DOHH2 (cell line): ENCODE results near the gene ZBTB7C.

Experiments used
- H3F3A ChIP-seq: fragments of 200-600 bp; sonication (generic), shearing (Covaris generic); 2 replicates; pipeline ENCODE4 v1.6.0; 2016; ENCODE audit warnings: antibody characterized with exemption, mild to moderate bottlenecking; ENCODE audit not compliant: control insufficient read depth, insufficient read depth
- H3K27ac ChIP-seq: fragments of 200-600 bp; sonication (generic); 2 replicates; pipeline ENCODE4 v1.5.1; 2014; ENCODE audit warnings: low read depth, mild to moderate bottlenecking, low read length, moderate library complexity
- H3K27me3 ChIP-seq: fragments of 200-600 bp; sonication (generic); 2 replicates; pipeline ENCODE4 v1.6.1; 2014; ENCODE audit warnings: mild to moderate bottlenecking, low read length, mixed read lengths; ENCODE audit not compliant: control insufficient read depth
- H3K36me3 ChIP-seq: fragments of 200-600 bp; sonication (generic); 2 replicates; pipeline ENCODE4 v1.6.1; 2014; ENCODE audit warnings: mild to moderate bottlenecking, low read length, moderate library complexity, mixed read lengths; ENCODE audit not compliant: control insufficient read depth
- H3K4me1 ChIP-seq: fragments of 200-600 bp; sonication (generic); 2 replicates; pipeline ENCODE4 v1.6.1; 2014; ENCODE audit warnings: mild to moderate bottlenecking, low read length, mixed read lengths; ENCODE audit not compliant: control insufficient read depth
- H3K4me2 ChIP-seq: fragments of 200-600 bp; sonication (generic); 2 replicates; pipeline ENCODE4 v1.6.0; 2014; ENCODE audit warnings: mild to moderate bottlenecking, low read length, moderate library complexity
- H3K4me3 ChIP-seq: fragments of 200-600 bp; sonication (generic); 2 replicates; pipeline ENCODE4 v1.5.1; 2014; ENCODE audit warnings: mild to moderate bottlenecking, low read length, mixed read lengths
- H3K79me2 ChIP-seq: fragments of 200-600 bp; sonication (generic); 2 replicates; pipeline ENCODE4 v1.6.1; 2014; ENCODE audit warnings: mild to moderate bottlenecking, low read length, mixed read lengths; ENCODE audit not compliant: control insufficient read depth
- H3K9me2 ChIP-seq: fragments of 200-600 bp; sonication (generic); replicated peaks from 2 replicates; pipeline ENCODE4 v1.6.1; 2014; ENCODE audit warnings: mild to moderate bottlenecking, low read length, mixed read lengths; ENCODE audit not compliant: control insufficient read depth
- H3K9me3 ChIP-seq: fragments of 200-600 bp; sonication (generic); 2 replicates; pipeline ENCODE4 v1.6.1; 2014; ENCODE audit warnings: antibody characterized with exemption, low read length, mixed read lengths; ENCODE audit not compliant: control insufficient read depth, insufficient read depth
- H4K20me1 ChIP-seq: fragments of 200-600 bp; sonication (generic); 2 replicates; pipeline ENCODE4 v1.6.0; 2014; ENCODE audit warnings: low read depth, mild to moderate bottlenecking, antibody characterized with exemption, low read length, moderate library complexity; ENCODE audit not compliant: control insufficient read depth, insufficient read depth
- CTCF ChIP-seq: fragments of 200-600 bp; sonication (generic); IDR thresholded peaks from one replicate; pipeline ENCODE4 v1.5.1; 2014; ENCODE audit warnings: antibody characterized with exemption, mild to moderate bottlenecking, low read depth, low read length; ENCODE audit not compliant: poor library complexity, severe bottlenecking
- EZH2phosphoT487 ChIP-seq: fragments of 200-600 bp; sonication (generic); IDR thresholded peaks from 2 replicates; pipeline ENCODE4 v1.6.1; 2017; ENCODE audit warnings: borderline replicate concordance, mild to moderate bottlenecking, antibody characterized with exemption, low read length, moderate library complexity, mixed read lengths

ZBTB7C gene

GRCh38 chr18:48310353-48310752 is 98.8 kb downstream of the ZBTB7C start:
- no peaks in the 10 kb centered on the region for H4K20me1 ChIP-seq
- no peaks in the 10 kb centered on the region for H3K4me1 ChIP-seq
- no peaks in the 10 kb centered on the region for H3K9me3 ChIP-seq
- no peak overlapping the region for H3K4me3 ChIP-seq
- H3K9me2 ChIP-seq = no peaks in the 10 kb centered on the region
- H3K36me3 ChIP-seq = no peaks in the 10 kb centered on the region
- no peak for TF ChIP-seq CTCF
- no peak for TF ChIP-seq EZH2phosphoT487
- no peak overlapping the region for H3K4me2 ChIP-seq
- no peak overlapping the region for H3K27ac ChIP-seq
- H3F3A ChIP-seq = no peaks in the 10 kb centered on the region
- no peaks in the 10 kb centered on the region for H3K79me2 ChIP-seq
- H3K27me3 ChIP-seq = 0 out of 2 replicates have a peak, but pooled peaks cover 2% of the 10 kb centered on the region

- Histone ChIP-seq H3K27me3 (no peaks in the 10 kb centered on the region), H3K36me3 (no peaks in the 10 kb centered on the region), H3K9me2 (no peaks in the 10 kb centered on the region), H3K4me2 (no peak overlapping the region), H3K4me3 (no peak overlapping the region), H3K79me2 (no peaks in the 10 kb centered on the region), H3F3A (no peaks in the 10 kb centered on the region), H3K4me1 (no peaks in the 10 kb centered on the region), H3K27ac (no peak overlapping the region), H4K20me1 (no peaks in the 10 kb centered on the region), H3K9me3 (no peaks in the 10 kb centered on the region)
- TF ChIP-seq EZH2phosphoT487 (no peak), CTCF (no peak)
Measured at GRCh38 chr18:48308755-48309575, 100.2 kb downstream of the ZBTB7C start.

GRCh38 chr18:48308027-48308635 is 101.1 kb downstream of the ZBTB7C start:
- Histone ChIP-seq H3F3A (no peaks in the 10 kb centered on the region), H3K27me3 (no peaks in the 10 kb centered on the region), H3K4me1 (no peaks in the 10 kb centered on the region), H3K4me3 (no peak overlapping the region), H4K20me1 (no peaks in the 10 kb centered on the region), H3K9me2 (no peaks in the 10 kb centered on the region), H3K4me2 (no peak overlapping the region), H3K9me3 (no peaks in the 10 kb centered on the region), H3K79me2 (no peaks in the 10 kb centered on the region), H3K36me3 (no peaks in the 10 kb centered on the region), H3K27ac (no peak overlapping the region)
- TF ChIP-seq CTCF = no peak
- no peak for TF ChIP-seq EZH2phosphoT487
